Liver (tissue), 3 donors: Measurements from ENCODE around the gene ZNF185.

Experiments used
- ATF3 ChIP-seq: IDR thresholded peaks from 2 replicates; pipeline ENCODE4 v1.6.1; 2016; ENCODE audit warnings: antibody characterized with exemption
- JUND ChIP-seq, 2 donors: IDR thresholded peaks; 2 replicates each; pipeline ENCODE4 v1.6.1; 2016; ENCODE audit warnings: antibody characterized with exemption in 2 of 2
- RAD21 ChIP-seq, 2 donors: IDR thresholded peaks; 2 replicates each; pipeline ENCODE4 v1.6.1; 2016; ENCODE audit warnings: antibody characterized with exemption in 2 of 2, mild to moderate bottlenecking in 2 of 2
- RXRA ChIP-seq, 2 donors: IDR thresholded peaks; 2 replicates each; pipeline ENCODE4 v1.6.1; 2017 to 2018; ENCODE audit warnings: antibody characterized with exemption in 2 of 2, mild to moderate bottlenecking in 1 of 2
- TAF1 ChIP-seq: conservative IDR thresholded peaks from 2 replicates; pipeline ENCODE4 v1.6.1; 2016; ENCODE audit warnings: antibody characterized with exemption, mild to moderate bottlenecking
- YY1 ChIP-seq: IDR thresholded peaks from 2 replicates; pipeline ENCODE4 v1.6.1; 2016; ENCODE audit warnings: antibody characterized with exemption, mild to moderate bottlenecking
- TF ChIP-seq, protein P1 (sequence below): fragments of 150-350 bp; IDR thresholded peaks from 2 replicates; pipeline ENCODE4 v1.5.1; 2017; ENCODE audit warnings: improper control_type of control experiment, low read depth, low read length; ENCODE audit not compliant: missing input control
- TF ChIP-seq, protein P2 (sequence below): IDR thresholded peaks from 2 replicates; pipeline ENCODE4 v1.6.1; 2016; ENCODE audit warnings: antibody characterized with exemption
- TF ChIP-seq, protein P3 (sequence below): IDR thresholded peaks from 2 replicates; pipeline ENCODE4 v1.6.1; 2016; ENCODE audit warnings: antibody characterized with exemption, mild to moderate bottlenecking
- donor health status: healthy.
- donor health status: healthy.

DNA sequence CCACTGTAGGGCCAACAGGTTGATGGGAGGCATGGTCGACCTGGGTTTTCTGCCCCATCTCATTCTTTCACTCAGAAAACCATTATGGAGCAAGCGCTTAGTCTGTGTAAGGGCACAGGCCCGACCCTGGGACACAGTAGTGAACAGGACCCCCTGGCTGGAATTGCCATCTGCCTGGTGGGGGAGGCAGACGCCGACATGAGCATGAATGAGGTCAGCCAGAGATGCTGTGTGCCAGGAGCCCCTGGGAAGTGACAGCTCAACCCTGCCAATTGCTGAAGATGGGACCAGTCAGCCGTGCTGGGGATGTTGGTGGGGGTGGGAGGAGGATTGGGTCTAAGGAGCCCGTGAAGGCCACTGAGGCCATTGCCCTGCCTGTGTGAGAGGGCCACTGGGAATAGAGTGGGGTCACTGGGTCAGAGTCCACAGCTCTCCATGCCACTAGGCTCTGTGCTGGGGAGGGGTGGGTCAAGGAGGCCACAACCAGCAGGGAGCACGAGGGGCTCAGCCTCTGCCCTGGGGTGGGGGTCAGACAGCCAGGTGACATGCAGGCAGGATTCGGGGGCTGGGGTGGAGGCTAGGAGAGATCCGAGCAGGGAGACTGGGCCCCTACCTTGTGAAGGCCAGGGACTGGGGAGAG, 31.0 kb downstream of the ZNF185 start:
- TF ChIP-seq RAD21 (IDR thresholded peaks at IDR 0.05): no peak
- no peak for TF ChIP-seq ATF3
- TF ChIP-seq, protein P1, sequence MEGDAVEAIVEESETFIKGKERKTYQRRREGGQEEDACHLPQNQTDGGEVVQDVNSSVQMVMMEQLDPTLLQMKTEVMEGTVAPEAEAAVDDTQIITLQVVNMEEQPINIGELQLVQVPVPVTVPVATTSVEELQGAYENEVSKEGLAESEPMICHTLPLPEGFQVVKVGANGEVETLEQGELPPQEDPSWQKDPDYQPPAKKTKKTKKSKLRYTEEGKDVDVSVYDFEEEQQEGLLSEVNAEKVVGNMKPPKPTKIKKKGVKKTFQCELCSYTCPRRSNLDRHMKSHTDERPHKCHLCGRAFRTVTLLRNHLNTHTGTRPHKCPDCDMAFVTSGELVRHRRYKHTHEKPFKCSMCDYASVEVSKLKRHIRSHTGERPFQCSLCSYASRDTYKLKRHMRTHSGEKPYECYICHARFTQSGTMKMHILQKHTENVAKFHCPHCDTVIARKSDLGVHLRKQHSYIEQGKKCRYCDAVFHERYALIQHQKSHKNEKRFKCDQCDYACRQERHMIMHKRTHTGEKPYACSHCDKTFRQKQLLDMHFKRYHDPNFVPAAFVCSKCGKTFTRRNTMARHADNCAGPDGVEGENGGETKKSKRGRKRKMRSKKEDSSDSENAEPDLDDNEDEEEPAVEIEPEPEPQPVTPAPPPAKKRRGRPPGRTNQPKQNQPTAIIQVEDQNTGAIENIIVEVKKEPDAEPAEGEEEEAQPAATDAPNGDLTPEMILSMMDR: no peak
- TF ChIP-seq TAF1: no peak
- TF ChIP-seq, protein P2, sequence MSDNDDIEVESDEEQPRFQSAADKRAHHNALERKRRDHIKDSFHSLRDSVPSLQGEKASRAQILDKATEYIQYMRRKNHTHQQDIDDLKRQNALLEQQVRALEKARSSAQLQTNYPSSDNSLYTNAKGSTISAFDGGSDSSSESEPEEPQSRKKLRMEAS: no peak
- no peak for TF ChIP-seq JUND (IDR thresholded peaks at IDR 0.05)
- no peak for TF ChIP-seq RXRA (IDR thresholded peaks at IDR 0.05)
- no peak for TF ChIP-seq YY1
- TF ChIP-seq, protein P3, sequence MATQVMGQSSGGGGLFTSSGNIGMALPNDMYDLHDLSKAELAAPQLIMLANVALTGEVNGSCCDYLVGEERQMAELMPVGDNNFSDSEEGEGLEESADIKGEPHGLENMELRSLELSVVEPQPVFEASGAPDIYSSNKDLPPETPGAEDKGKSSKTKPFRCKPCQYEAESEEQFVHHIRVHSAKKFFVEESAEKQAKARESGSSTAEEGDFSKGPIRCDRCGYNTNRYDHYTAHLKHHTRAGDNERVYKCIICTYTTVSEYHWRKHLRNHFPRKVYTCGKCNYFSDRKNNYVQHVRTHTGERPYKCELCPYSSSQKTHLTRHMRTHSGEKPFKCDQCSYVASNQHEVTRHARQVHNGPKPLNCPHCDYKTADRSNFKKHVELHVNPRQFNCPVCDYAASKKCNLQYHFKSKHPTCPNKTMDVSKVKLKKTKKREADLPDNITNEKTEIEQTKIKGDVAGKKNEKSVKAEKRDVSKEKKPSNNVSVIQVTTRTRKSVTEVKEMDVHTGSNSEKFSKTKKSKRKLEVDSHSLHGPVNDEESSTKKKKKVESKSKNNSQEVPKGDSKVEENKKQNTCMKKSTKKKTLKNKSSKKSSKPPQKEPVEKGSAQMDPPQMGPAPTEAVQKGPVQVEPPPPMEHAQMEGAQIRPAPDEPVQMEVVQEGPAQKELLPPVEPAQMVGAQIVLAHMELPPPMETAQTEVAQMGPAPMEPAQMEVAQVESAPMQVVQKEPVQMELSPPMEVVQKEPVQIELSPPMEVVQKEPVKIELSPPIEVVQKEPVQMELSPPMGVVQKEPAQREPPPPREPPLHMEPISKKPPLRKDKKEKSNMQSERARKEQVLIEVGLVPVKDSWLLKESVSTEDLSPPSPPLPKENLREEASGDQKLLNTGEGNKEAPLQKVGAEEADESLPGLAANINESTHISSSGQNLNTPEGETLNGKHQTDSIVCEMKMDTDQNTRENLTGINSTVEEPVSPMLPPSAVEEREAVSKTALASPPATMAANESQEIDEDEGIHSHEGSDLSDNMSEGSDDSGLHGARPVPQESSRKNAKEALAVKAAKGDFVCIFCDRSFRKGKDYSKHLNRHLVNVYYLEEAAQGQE: no peak
